Measurements from ENCODE around the gene APP. TPM values are rescaled to one million over a fixed set of nuclear protein-coding genes. Genes with fewer than 3 reads are reported as not detected.
"Not testable (repeated sequence)": the region's sequence is repeated elsewhere in the genome, so short reads cannot be mapped to it uniquely, and the experiment has no call there.

Gene APP
- total RNA-seq, 1 experiment from 2014 or later = 369 TPM

DNA sequence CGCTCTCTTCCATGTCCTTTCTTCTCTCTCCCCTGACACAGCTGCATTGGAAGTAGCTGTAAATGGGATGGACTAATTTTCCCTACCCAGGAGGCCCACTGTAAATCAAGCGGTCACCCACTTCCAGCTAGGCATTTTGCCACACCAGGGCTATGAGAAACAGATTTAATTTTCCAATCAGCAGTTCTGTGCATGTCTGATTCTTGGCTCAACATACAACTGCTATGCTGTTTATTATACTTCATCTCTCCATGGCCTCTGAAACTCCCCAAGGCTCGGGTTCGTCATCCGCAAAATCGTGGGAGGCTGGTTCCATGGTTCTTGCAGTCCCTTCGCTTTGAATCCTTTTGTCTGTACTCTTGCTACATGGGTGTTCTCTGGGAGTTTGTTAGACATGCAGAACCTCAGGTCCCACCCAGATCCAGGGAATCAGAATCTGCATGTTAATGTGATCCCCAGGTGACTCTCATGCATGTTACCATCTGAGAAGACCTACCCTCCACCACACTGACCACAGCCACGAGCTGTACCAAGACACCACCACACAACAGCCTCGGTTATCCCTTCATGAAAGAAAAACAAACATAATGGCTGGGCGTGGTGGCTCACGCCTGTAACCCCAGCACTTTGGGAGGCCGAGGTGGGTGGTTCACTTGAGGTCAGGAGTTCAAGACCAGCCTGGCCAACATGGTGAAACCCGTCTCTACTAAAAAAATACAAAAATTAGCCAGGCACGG is 245.3 kb downstream of the APP start:
- in situ Hi-C loops (cut with HindIII; ENCODE audit: low pct_unique_long_range_greater_than_20kb, low sequenced_read_pairs) = no loop called here
- DNase-seq (ENCODE audit: low read depth, low spot score) = no peak

DNA sequence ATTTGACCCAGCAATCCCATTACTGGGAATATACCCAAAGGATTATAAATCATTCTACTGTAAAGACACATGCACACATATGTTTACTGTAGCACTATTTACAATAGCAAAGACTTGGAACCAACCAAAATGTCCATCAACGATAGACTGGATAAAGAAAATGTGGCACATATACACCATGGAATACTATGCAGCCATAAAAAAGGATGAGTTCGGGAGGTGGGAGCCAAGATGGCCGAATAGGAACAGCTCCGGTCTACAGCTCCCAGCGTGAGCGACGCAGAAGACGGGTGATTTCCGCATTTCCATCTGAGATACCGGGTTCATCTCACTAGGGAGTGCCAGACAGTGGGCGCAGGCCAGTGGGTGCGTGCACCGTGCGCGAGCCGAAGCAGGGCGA is 252.4 kb downstream of the APP start:
- in situ Hi-C loops (cut with HindIII; ENCODE audit: low pct_unique_long_range_greater_than_20kb, low sequenced_read_pairs); DNase-seq (ENCODE audit: low read depth, low spot score): not testable (repeated sequence)

DNA sequence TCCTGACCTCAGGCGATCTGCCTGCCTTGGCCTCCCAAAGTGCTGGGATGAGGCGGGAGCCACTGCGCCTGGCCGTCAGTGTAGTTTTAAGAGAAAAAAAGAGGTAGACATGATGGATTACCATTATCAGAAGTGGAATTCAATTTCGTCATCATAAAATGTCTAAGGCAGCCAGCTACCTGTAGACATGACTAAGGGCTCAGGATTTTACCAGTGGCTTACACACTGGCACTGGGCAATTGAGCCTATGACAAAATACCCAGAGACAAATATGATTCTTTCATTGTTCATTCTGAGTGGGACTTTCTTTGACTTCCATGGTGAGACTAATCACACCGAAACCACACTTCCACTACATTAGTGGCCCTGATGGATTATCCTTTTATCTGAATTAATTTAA is 254.3 kb downstream of the APP start:
- in situ Hi-C loops (cut with HindIII; ENCODE audit: low pct_unique_long_range_greater_than_20kb, low sequenced_read_pairs) = no loop called here
- no peak for DNase-seq (ENCODE audit: low read depth, low spot score)

DNA sequence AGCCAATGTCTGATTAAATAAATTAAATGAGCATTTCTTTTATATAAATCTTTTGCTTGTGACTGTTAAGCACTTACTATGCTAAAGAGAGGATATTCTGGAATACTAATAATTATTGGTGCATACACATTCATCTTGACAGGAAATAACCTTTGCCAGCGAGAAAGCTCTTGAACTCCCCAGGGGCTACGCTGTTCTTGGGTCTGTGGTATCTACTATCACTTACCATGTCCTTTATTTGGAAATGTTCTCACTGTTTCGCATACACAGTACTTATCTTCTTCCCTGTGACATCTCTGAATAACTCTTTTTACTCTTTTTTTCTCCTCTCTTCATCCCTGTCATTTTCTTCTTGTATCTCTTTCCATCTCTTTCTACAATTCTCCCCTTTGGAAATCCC is 257.1 kb downstream of the APP start:
- no peak for DNase-seq (ENCODE audit: low read depth, low spot score)
- in situ Hi-C loops (cut with HindIII; ENCODE audit: low pct_unique_long_range_greater_than_20kb, low sequenced_read_pairs) = no loop called here

DNA sequence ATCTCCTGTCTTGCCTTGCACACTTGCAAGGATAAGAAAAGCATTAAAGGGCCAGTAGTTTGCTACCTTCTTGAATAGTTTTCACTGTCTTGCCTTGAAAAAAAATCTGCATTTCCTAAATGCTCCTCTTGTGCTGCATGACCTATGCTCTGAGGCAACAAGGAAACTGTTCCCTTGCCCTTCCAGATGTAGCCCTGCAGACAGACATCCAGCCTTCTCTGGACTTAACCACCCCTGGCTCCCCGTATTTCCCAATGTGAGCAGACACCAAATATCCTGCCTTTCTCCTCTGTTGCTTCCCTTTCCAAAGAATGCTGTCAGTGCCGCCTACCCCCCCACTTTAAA is 258.2 kb downstream of the APP start:
- DNase-seq (ENCODE audit: low read depth, low spot score) = peak; percentile 81
- in situ Hi-C loops (cut with HindIII; ENCODE audit: low pct_unique_long_range_greater_than_20kb, low sequenced_read_pairs) = no loop called here

DNA sequence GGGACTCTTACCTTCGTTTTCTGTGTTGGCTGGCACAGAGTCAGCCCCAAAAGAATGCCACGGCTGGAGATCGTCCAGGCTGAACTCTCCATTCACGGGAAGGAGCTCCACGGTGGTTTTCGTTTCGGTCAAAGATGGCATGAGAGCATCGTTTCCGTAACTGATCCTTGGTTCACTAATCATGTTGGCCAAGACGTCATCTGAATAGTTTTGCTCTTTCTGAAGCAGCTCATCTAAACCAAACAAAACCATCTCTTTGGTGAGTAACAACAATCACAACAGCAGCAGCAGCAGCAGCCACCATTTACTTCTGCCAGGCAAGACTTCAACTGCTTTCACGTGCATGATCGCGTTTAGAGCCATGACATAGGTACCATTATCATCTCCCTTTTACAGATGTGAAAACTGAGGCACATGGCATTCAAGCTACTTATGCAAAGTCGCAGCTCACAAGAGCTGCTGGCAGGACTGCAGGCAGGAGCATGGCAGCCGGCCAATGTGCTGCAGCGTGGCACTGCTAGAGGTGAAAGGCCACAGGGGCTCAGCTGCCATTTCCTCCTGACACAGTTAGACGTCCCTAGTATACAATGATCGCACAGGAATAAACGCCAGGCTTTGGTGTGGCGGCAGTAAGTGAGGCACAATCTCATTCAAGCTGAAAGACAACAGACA is 258.7 kb downstream of the APP start:
- in situ Hi-C loops (cut with HindIII; ENCODE audit: low pct_unique_long_range_greater_than_20kb, low sequenced_read_pairs) = no loop called here

DNA sequence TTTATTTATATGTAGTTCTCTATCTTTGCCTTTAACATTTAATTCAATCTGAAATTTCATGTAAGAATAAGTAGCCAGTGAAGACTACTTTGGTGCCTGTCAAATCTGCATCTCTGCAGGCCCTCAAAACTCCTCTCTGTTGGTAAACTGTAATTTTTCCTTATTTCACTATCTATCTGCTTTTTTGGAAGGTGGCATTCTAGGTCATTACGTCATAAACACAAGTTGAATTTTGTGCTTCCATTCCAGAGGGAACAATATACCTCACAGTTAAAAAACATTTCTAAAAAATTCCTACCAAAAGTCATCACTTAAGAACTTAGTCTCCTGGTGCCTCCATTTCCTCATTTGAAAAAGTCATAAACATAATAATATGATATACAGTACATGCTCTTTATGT is 259.8 kb downstream of the APP start:
- DNase-seq (ENCODE audit: low read depth, low spot score) = no peak
- in situ Hi-C loops (cut with HindIII; ENCODE audit: low pct_unique_long_range_greater_than_20kb, low sequenced_read_pairs) = no loop called here

More for the DNA sequence above, 258.7 kb downstream of the APP start:
- DNase-seq (ENCODE audit: low read depth, low spot score) = no peak

DNA sequence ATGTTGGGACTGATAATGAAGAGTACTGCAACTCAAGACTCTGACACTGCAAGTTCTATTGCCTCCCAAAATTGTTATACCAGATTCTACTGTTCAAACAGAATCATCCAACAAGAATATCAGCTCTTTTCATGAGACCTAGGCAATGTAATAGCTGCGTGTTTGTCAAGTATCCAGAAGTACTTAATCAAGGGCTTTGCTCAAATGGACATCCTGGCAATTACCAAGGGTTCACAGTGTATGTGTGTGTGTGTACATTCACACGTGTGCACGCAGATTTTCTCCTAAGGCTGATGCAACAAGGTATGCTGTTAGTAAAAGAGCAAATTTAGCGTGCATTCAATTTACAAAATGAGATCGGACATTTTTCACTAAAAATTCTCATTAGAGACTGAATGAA is 261.2 kb downstream of the APP start:
- in situ Hi-C loops (cut with HindIII; ENCODE audit: low pct_unique_long_range_greater_than_20kb, low sequenced_read_pairs) = no loop called here
- DNase-seq (ENCODE audit: low read depth, low spot score) = no peak

DNA sequence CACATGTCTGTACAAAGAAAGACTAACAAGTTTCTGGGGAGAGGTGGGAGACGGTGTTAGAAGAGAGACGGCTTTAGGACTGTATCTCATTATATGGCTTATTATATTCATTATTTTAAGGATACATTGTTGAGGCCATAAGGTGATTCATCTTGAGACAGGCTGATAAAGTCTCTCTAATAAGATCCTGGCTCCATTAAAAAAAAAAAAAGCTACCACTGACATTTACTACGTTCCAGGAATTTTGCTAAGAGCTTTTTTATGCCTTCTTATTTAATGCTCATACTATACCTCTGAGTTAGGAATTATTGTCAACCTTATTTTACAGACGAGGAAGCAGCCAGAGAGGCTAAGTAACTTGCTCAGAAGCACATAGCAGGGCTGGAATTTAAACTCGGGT is 262.1 kb downstream of the APP start:
- in situ Hi-C loops (cut with HindIII; ENCODE audit: low pct_unique_long_range_greater_than_20kb, low sequenced_read_pairs) = no loop called here
- no peak for DNase-seq (ENCODE audit: low read depth, low spot score)

DNA sequence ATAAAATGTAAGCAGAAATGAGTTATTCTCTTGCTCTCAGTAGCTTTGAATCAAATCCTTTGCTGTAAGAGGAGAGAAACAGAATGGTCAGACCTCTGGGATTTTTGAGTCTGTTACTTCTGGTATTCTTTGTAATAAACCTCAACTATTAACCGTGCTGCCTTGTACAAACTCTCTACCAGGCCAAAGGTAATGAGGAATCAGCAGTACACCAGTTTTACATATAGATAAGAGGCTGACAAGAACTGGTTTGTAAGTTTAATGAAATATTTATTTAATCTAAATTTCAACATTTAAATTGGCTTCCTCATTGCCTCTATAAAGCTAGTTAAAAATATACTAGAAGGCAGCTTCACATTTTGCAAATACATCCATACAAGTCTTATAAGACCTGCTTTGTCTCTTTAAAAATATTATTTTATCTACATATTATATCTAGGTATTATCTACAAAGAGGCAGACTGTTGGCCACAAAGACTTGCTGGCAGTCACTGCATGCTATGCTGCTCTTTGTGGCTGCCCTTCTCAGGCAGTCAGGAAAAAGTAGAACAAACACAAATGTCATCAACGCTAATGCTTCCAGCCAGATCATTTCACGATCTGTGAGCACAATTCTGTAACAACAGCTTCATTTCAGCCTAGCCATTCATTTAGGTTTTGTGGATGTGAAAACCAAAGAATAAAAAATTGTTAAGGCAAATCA is 262.8 kb downstream of the APP start:
- no peak for DNase-seq (ENCODE audit: low read depth, low spot score)
- in situ Hi-C loops (cut with HindIII; ENCODE audit: low pct_unique_long_range_greater_than_20kb, low sequenced_read_pairs) = no loop called here

DNA sequence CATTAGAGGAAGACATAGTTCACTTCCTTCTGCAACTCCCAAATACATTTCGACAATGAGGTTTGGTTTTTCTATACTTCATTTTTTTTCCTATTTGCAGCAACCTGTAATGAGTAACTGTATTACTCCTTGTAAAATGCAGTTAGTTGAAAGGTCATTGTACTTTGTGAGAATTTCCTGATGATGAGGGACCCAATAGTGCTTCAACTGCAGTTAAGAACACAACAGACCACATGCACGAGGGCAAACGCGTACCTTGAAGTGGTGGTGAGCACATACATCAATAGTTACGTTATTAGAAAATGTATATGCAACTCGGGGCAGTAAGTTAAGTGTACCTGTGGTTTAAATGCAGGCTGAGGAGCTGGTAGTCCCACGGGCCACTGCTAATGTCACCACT is 264.0 kb downstream of the APP start:
- no peak for DNase-seq (ENCODE audit: low read depth, low spot score)
- in situ Hi-C loops (cut with HindIII; ENCODE audit: low pct_unique_long_range_greater_than_20kb, low sequenced_read_pairs) = no loop called here

DNA sequence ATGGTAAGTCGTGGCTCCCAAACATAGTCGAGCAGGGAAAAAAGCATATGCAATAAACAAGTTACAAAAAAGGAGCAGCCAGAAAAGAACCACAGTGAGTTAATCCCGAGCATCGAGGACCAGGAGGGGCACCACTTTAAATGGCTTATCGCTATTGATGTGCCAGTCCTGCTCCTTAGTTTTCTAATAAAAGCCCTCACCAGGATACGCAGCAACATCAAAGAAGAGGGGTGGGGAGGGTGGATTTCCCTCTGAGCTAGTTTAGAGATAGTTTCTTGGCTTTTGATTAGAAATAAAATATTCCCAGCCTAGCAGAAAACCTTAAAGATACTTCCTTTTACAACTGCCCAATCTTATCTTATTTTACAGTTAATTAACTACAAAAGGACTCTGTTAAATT is 265.4 kb downstream of the APP start:
- in situ Hi-C loops (cut with HindIII; ENCODE audit: low pct_unique_long_range_greater_than_20kb, low sequenced_read_pairs) = no loop called here
- no peak for DNase-seq (ENCODE audit: low read depth, low spot score)

DNA sequence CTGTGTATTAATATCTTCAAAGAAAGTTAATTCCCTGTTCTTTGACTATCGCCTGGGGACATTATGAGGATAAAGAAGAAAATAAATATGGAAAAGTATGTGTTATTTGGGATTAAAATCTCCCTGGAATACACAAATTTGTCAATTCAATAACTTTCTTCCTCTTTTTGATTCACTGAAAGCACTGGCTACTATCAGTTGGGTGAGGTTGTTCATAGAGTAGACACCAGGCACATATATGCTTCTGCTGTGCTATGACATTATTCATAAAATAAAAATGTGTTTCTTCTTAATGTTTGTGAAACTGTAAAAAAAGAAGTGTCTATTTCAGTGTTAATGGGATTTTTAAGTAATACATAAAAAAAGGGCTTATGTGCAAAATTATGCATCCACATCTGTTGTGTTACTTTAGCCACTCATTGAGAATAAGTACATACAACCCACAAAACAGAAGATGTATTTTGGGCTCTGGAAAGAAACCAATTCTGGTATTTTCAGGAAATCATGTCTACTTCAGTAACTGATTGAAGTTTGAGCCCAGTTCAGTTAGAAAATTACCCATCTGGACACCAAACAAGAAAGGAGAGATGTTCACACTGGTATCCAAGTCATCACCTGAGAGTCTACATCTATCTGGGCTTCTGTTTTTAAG is 266.4 kb downstream of the APP start:
- no peak for DNase-seq (ENCODE audit: low read depth, low spot score)
- in situ Hi-C loops (cut with HindIII; ENCODE audit: low pct_unique_long_range_greater_than_20kb, low sequenced_read_pairs) = no loop called here

DNA sequence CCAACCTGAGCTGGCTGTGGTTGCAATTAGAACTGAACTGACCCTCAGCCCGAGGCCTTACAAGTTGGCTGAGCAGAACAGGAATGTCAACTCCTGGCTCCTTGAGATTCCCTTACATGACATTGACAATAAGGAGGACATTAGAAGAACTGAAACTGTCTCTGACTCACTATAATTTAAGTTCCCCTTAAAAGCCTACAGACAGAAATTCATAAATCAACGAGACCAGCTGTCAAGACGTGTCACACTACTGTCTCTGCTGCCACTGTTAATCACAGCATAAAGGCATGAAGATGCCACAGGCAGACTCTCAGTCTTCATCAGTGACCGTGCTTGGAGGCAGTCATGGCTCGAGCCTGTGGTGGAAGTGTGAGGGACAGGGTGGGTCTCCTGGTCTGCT is 267.0 kb downstream of the APP start:
- no peak for DNase-seq (ENCODE audit: low read depth, low spot score)

DNA sequence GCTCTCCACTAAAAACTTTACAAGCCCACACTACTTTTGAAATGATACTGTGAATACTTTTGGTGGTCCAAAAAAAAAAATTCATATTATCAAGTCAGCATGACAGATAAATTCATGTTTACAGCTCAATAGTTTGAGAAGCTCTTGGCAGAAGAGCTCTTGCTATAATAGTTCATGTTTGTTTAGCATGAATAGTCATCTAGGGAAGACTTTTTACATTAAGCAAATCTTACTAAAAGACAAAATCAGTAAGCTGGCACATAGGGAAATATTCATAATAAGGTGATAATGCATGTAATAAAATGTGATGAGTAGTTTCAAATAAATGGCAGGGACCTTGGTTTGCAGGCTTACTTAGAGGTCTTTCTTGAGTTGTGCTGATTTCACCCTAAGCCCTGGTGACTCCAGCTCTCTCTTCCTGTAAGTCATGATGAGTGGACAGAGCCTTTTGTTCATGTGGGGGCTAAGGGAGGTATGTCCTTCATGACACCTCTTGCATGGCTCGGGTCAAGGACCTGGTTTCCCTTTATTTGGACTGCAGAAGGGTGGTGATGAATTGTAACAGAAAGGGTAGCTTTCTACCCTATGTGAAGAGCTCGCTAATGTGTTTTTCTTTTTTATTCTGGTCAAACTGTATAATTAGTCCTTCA is 269.1 kb downstream of the APP start:
- in situ Hi-C loops (cut with HindIII; ENCODE audit: low pct_unique_long_range_greater_than_20kb, low sequenced_read_pairs) = no loop called here
- no peak for DNase-seq (ENCODE audit: low read depth, low spot score)

More for the DNA sequence above, 267.0 kb downstream of the APP start:
- in situ Hi-C loops (cut with HindIII; ENCODE audit: low pct_unique_long_range_greater_than_20kb, low sequenced_read_pairs) = no loop called here

DNA sequence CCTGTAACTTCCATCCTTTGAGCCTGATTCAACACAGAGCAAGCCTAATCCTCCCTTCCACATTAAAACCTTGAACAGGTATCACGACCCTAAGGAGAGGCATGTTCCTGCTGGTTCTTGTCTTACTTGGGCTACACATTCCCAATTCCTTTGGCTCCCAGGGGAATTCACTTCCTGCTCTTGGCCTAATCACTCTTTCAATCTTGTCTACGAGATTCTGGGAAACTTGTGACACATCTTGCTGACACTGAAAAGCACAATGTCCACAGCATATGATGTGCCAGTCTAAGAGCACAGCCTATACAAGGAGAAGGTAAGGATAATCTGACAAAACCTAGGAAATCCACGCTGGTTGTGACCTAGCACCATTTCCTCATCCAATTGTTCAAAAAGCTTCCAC is 271.9 kb downstream of the APP start:
- peak; percentile 25 for DNase-seq (ENCODE audit: low read depth, low spot score)
- in situ Hi-C loops (cut with HindIII; ENCODE audit: low pct_unique_long_range_greater_than_20kb, low sequenced_read_pairs) = no loop called here

DNA sequence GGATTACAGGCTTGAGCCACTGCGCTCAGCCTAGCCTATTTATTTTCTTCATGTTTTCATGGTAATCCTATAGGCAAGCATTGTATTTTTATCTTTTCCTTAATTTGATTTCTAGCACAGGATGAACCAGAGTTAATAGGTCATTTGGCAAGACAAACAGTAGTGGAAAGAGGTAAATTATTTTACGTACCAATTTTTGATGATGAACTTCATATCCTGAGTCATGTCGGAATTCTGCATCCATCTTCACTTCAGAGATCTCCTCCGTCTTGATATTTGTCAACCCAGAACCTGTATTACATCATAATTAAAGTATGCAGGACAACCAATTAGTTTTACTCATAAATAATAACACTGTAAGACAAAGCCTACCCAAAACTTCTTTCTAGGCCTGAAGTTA is 273.2 kb downstream of the APP start:
- no peak for DNase-seq (ENCODE audit: low read depth, low spot score)
- in situ Hi-C loops (cut with HindIII; ENCODE audit: low pct_unique_long_range_greater_than_20kb, low sequenced_read_pairs) = no loop called here

DNA sequence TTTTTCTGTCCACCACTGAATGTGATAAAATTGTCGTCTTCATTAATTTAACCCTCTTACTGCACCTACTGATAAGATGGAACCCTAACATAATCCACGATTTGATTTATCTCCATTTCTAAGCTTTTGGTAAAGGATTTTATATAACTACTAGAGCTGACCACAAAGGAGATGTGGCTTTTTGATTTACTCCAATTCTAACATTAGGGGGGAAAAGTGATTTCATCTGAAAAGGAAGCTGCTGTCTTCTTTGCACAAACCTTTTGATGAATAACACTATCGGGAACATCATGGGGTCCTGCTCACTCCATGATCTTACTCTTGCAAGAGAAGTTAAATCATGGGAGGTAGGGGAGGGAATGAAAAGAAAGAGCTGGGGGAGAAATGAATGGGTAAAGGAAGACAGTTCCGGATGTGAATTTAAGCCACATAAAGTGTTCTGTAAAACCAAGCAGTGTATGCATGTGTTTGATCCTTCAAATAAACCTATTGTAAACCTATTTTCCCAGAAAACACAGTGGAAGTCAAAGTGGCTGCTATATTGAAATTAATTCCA is 274.0 kb downstream of the APP start:
- peak; percentile 19 for DNase-seq (ENCODE audit: low read depth, low spot score)
- in situ Hi-C loops (cut with HindIII; ENCODE audit: low pct_unique_long_range_greater_than_20kb, low sequenced_read_pairs) = no loop called here
